Kidney glomerular epithelial cell (primary cell): Measurements from ENCODE around the gene ARPC5.
"Not testable (repeated sequence)": the region's sequence is repeated elsewhere in the genome, so short reads cannot be mapped to it uniquely, and the experiment has no call there.

Source experiments
- DNase-seq: peaks from one replicate; lab custom pipeline; 2025; lab: John Stamatoyannopoulos, UW

Gene ARPC5

DNA sequence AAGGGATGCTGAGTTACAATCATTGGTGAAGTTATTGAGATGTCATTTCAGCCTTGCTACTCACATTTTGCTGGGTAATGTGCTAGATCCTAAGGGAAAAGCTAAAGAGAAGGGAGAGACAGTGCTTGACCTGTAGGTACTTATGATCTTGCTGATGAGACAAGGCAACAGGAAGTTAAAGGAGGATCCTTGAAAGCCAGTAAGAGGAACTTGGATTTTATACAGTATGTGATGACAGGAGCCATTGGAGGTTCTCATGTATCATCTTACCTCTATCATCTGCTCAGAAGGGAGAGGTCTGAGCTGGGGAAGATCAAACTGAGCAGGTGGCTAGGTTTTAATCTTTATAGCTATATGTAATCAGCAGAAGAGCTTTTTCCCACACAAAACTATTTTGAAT lies 11.2 kb upstream of the ARPC5 start:
- DNase-seq = no peak

- DNase-seq = no peak
Observed at GRCh38 chr1:183645531-183645930, 9.9 kb upstream of the ARPC5 start.

- no peak for DNase-seq
Observed at GRCh38 chr1:183642166-183642565, 6.6 kb upstream of the ARPC5 start.

GRCh38 chr1:183640193-183640592 lies 4.6 kb upstream of the ARPC5 start:
- no peak for DNase-seq

GRCh38 chr1:183638649-183639387 lies 3.2 kb upstream of the ARPC5 start:
- no peak for DNase-seq

- DNase-seq = no peak
Observed at GRCh38 chr1:183636783-183637182, 1.2 kb upstream of the ARPC5 start.

- DNase-seq = no peak
Observed at GRCh38 chr1:183636334-183636682, 725 bp upstream of the ARPC5 start.

DNA sequence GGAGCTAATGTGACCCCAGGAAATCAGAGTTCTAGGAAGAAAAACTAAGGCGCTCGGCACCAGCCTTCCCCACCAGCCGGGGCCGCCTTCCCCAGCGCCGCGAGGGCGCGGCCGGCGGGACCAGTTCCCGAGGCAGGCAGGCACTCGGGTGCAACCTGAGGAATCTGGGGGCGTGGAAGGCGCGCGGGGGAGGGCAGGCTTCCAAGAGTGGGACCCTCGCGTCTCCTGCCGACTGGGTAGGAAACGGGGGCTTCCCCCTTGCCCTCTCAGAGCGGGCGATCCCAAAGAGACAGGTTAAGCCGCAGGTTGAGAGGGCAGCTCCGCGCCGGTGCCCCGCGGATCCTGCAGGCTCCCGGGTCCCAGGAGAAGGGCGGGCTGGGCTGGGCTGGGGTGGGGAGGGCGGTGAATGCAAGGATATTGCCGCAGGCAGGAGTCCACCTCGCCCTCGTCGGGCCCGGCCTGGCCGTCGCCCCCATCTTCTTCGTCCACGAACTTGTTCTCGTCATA lies 431 bp downstream of the ARPC5 start:
- peak; percentile 51 for DNase-seq

GRCh38 chr1:183634429-183635065 lies 1.0 kb downstream of the ARPC5 start:
- peak; percentile 35 for DNase-seq

DNA sequence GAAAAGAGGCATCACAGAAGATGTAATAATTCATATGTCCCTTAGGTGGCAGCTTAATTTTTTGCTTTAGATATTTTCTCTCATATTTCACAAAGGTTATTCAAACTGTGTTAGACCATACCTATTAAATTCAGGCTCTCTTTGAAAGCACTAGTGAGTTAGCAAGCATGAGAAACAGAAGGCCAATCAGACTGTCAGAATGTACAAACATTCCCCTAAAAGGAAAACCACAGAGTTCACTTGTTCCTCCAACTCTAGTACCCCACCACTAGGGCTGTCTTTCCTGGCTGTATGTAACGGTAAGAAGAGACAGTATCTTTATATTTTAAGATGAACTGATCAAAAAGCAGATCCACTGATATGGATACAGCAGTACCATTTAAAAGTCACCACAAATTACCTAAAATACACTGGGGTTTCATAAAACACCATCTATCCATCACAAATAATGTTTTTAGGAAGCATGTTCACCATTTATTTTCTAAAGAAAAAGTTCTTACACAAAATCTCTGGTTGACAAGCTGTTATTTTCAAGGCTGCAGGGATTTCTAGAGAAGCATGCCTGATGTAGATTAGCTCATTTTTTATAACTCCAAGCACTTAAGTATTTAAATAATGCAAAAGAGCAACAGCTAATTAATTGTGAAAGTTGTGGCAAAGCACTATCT lies 1.8 kb downstream of the ARPC5 start:
- DNase-seq = peak; percentile 89

- DNase-seq = peak; percentile 18
Observed at GRCh38 chr1:183632964-183633363, 2.6 kb downstream of the ARPC5 start.

DNA sequence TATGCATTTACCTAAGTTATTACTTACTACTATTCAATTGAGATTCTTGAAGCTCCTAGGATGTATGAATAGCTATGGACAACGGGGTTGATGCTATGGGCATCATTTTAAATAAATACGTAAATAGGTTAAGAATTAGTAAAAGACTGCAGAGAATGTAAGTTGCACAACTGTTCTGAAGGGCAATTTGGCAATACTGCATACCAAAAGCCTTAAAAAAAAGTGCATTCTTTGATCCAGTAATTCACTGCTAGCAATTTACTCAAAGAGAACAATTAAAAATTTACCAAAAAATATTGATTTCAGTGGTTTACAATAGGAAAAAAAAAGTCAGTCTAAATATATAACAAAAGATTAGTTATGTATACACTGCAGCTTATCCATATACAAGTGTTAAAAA lies 3.5 kb downstream of the ARPC5 start:
- no peak for DNase-seq

DNA sequence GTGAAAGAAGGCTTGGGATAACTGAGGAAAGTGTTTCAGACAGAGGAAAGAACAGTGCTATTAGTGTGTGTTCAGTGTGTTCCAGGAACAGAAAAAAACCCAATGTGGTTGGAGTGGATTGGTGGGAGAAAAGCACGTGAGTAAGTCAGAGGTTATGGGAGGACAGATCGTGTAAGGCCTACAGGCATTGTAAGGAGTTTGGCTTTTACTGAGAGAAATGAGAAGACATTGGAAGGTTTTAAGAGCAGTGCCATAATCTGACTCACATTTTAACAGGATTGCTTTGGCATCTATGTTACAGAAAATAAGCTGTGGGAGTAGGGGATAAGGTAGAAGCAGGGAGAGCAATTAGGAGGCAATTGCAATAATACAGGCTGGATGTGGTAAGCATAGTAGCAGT lies 4.8 kb downstream of the ARPC5 start:
- DNase-seq = no peak

- DNase-seq = no peak
Observed at GRCh38 chr1:183628537-183628936, 7.0 kb downstream of the ARPC5 start.

DNA sequence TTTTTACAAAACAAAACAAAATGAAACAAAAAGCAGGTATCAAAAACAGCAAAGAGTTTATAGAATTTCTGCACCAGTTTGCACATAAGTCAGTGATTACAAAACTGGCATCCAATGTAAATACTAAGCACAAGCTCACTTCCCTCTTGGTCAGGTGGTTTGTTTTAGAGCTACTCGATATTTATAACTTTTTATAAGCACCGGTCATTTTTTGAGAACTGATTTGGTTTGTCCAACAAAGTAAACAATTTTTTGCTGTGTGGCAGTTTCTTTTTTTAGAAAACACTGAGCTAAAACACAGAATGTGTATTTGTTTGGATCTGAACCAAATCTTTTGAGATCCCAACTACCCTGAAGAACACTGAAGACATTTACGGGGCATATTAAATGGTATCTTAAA lies 9.3 kb downstream of the ARPC5 start:
- DNase-seq = not testable (repeated sequence)

DNA sequence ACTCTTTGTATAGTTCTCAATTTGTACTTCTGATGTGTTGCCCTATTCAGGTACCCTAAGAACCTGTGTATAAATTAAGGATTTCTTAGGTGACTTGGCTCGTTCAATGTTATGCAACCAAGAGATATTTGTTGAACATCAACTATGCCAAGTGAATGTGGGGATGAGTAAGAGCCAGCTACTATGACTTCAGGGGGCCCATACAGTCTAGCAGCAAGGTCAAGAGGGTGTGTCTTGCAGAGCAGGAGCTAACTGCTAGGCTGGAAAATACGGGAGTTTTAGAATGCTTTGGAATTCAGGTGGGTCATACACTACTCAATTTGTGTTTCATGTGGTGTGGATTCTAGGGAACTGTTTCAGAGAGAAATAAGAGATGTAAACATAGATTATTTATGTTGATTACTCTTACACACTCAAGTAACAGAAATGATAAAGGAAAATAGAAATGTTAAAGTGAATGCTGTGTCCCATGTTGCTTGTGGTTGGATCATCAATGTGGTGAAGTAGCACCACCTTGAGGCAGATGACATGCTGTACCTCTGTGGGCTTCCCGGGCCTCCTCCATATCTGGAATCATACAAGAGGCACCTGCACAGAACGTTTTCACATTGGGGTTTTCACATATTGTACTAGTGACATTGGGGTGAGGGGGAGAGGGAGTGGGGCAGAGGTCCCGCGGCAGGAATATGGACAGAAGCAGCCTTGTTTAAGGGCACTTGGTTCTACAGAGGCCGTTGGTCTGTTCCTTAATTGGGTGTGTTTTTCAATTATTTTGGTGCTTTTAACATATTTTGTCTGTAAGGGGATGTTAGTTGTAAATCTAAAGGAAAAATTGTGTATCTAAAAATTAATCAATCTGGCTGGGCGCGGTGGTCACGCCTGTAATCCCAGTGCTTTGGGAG lies 12.4 kb downstream of the ARPC5 start:
- peak; percentile 87 for DNase-seq

- DNase-seq = no peak
Observed at GRCh38 chr1:183622013-183622412, 13.6 kb downstream of the ARPC5 start.

- DNase-seq = no peak
Observed at GRCh38 chr1:183620311-183620710, 15.3 kb downstream of the ARPC5 start.

DNA sequence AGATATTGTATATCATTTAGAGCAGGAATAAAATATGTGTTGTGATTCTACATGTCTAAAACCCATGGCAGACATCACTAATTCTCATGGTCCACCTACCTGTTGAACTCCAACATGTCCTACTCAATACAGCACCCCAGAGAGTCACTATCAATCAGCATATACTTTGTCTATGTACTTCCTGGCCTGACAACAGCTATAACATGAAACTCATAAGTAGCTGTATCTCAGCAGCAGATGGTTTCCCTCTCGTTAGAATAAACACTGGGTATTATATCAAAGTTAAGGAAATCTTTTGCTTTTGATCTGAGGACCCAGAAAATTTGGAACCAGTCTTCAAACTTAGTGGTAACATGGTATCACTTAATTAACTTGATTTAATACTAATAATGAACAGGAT lies 15.8 kb downstream of the ARPC5 start:
- no peak for DNase-seq

DNA sequence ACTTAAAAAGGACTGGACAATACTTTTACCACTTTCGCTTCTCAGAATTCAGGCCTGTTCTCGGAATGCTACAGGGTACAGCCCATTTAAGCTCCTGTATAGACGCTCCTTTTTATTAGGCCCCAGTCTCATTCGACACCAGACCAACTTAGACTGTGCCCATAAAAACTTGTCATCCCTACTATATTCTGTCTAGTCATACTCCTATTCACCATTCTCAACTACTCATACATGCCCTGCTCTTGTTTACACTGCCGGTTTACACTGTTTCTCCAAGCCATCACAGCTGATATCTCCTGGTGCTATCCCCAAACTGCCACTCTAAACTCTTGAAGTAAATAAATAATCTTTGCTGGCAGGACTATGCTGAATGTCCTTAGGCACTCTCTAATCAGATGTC lies 17.4 kb downstream of the ARPC5 start:
- DNase-seq = not testable (repeated sequence)

DNA sequence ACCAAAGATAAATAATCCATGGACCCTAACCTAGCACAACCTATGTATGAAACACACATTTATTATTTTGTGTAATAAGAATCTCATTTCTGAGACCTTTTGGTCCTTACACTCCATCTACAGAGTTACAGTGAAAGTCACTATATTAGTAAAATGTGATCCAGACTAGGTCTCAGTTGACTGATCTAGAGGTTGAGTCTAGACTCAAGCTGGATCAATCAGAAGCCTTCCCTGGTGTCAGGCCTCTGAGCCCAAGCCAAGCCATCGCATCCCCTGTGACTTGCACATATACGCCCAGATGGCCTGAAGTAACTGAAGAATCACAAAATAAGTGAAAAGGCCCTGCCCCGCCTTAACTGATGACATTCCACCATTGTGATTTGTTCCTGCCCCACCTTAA lies 22.6 kb downstream of the ARPC5 start:
- not testable (repeated sequence) for DNase-seq

DNA sequence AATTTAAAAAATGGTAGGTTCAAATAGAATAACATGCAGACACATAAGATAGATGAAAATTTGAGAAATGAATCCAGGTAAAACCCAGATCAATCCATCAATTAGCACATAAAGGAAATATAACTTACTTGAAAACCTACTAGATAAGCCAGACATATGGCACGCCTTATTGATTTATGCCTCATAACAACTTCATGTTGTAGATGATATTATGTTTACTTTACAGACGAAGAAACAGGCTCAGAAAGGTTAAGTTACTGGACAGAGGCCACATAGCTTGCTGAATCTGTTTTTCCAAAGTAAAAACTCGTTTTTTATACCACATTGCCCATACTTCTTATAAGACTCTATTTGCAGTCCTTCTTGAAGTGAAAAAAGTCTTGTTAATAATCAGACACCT lies 23.2 kb downstream of the ARPC5 start:
- DNase-seq = no peak
